ENCODE data around the gene CHAF1A. TPM values are rescaled to one million over a fixed set of nuclear protein-coding genes. Genes with fewer than 3 reads are reported as not detected.
A peak's percentile ranks its signal among the peaks of the same experiment; 100 is the strongest.

The CHAF1A gene
- 20.5 TPM for total RNA-seq (ENCODE audit: unreplicated experiment)
- long read RNA-seq, partial matches to known transcripts: 1 of 1 reads
- long read RNA-seq, other reads (novel, unspliced or antisense): 0 of 1 reads

GRCh38 chr19:4402171-4403004 lies at the start of gene CHAF1A:
CHAF1A (plus strand) TSS chr19:4402640; CDS start chr19:4402763, 123 bp downstream.
- peaks cover 2% of the 10 kb centered on the region for H3K27me3 Mint-ChIP-seq (ENCODE audit: unreplicated experiment)
- H3K4me1 Mint-ChIP-seq (ENCODE audit: low read depth, unreplicated experiment): peaks cover 5% of the 10 kb centered on the region
- H3K36me3 Mint-ChIP-seq (ENCODE audit: unreplicated experiment): no peaks in the 10 kb centered on the region
- no peak for TF ChIP-seq CTCF (IDR thresholded peaks at IDR 0.05; ENCODE audit: partially characterized antibody, unreplicated experiment)
- H3K27ac Mint-ChIP-seq (ENCODE audit: unreplicated experiment): peak within 1 kb of the TSS; percentile 75
- H3K9me3 Mint-ChIP-seq (ENCODE audit: unreplicated experiment): no peaks in the 10 kb centered on the region
- H3K4me3 Mint-ChIP-seq (ENCODE audit: unreplicated experiment): peak within 1 kb of the TSS; percentile 88
- DNase-seq: peak; percentile 99

- Mint-ChIP-seq H3K4me1 (ENCODE audit: low read depth, unreplicated experiment) (no peaks in the 10 kb centered on the region), H3K4me3 (ENCODE audit: unreplicated experiment) (no peak overlapping the region), H3K36me3 (ENCODE audit: unreplicated experiment) (no peaks in the 10 kb centered on the region), H3K27ac (ENCODE audit: unreplicated experiment) (no peak overlapping the region), H3K9me3 (ENCODE audit: unreplicated experiment) (peaks cover 1% of the 10 kb centered on the region), H3K27me3 (ENCODE audit: unreplicated experiment) (peaks cover 1% of the 10 kb centered on the region)
- TF ChIP-seq CTCF (IDR thresholded peaks at IDR 0.05; ENCODE audit: partially characterized antibody, unreplicated experiment): peak; percentile 95
- DNase-seq: peak; percentile 75
Measured at GRCh38 chr19:4352701-4353121, 49.7 kb upstream of the CHAF1A start.

- H3K27me3 Mint-ChIP-seq (ENCODE audit: unreplicated experiment): peaks cover 4% of the 10 kb centered on the region
- H3K4me3 Mint-ChIP-seq (ENCODE audit: unreplicated experiment): no peak overlapping the region
- TF ChIP-seq CTCF (IDR thresholded peaks at IDR 0.05; ENCODE audit: partially characterized antibody, unreplicated experiment): no peak
- no peaks in the 10 kb centered on the region for H3K36me3 Mint-ChIP-seq (ENCODE audit: unreplicated experiment)
- DNase-seq: no peak
- no peaks in the 10 kb centered on the region for H3K4me1 Mint-ChIP-seq (ENCODE audit: low read depth, unreplicated experiment)
- no peak overlapping the region for H3K27ac Mint-ChIP-seq (ENCODE audit: unreplicated experiment)
- peaks cover 1% of the 10 kb centered on the region for H3K9me3 Mint-ChIP-seq (ENCODE audit: unreplicated experiment)
Measured at GRCh38 chr19:4354282-4354681, 48.2 kb upstream of the CHAF1A start.

- Mint-ChIP-seq H3K36me3 (ENCODE audit: unreplicated experiment) (no peaks in the 10 kb centered on the region), H3K4me1 (ENCODE audit: low read depth, unreplicated experiment) (no peaks in the 10 kb centered on the region), H3K4me3 (ENCODE audit: unreplicated experiment) (no peak overlapping the region), H3K27me3 (ENCODE audit: unreplicated experiment) (peaks cover 4% of the 10 kb centered on the region), H3K27ac (ENCODE audit: unreplicated experiment) (no peak overlapping the region), H3K9me3 (ENCODE audit: unreplicated experiment) (peaks cover 1% of the 10 kb centered on the region)
- no peak for DNase-seq
- TF ChIP-seq CTCF (IDR thresholded peaks at IDR 0.05; ENCODE audit: partially characterized antibody, unreplicated experiment): no peak
Measured at GRCh38 chr19:4354897-4355296, 47.5 kb upstream of the CHAF1A start.

All from glutamatergic neuron (in vitro differentiated cells).